AG04450 (cell line): ENCODE measurements around the gene AHRR. TPM values are rescaled to one million over a fixed set of nuclear protein-coding genes. Genes with fewer than 3 reads are reported as not detected.
"Not testable (repeated sequence)": the region's sequence is repeated elsewhere in the genome, so short reads cannot be mapped to it uniquely, and the experiment has no call there.

ENCODE experiments used
- CTCF ChIA-PET: fragments of 300-600, 350-600 bp; formaldehyde crosslinking; extraction: SDS; loops from one replicate; lab custom pipeline; 2022; ENCODE audit warnings: antibody characterized with exemption, inconsistent platforms; lab: Charles Lee
- POLR2A ChIA-PET: fragments of 350-600 bp; formaldehyde crosslinking; extraction: SDS; loops from one replicate; lab custom pipeline; 2021; ENCODE audit warnings: antibody characterized with exemption, inconsistent platforms; lab: Yijun Ruan, JAX
- DNase-seq: peaks from one replicate; pipeline ENCODE4 v3.0.0-alpha.2; 2011; ENCODE audit warnings: low read depth, low spot score
- H3K27ac ChIP-seq: one replicate; pipeline ENCODE4 v1.5.1; 2012; ENCODE audit warnings: low read depth, low read length, control low read depth
- H3K27me3 ChIP-seq: one replicate; pipeline ENCODE4 v1.6.0; 2012; ENCODE audit warnings: low read length; ENCODE audit not compliant: control insufficient read depth, insufficient read depth
- H3K4me3 ChIP-seq: 2 replicates; pipeline ENCODE4 v1.5.1; 2011; ENCODE audit warnings: mild to moderate bottlenecking, low read depth, low read length, control low read depth
- H3K9me3 ChIP-seq: 2 replicates; pipeline ENCODE4 v1.5.1; 2012; ENCODE audit warnings: low read length; ENCODE audit not compliant: control insufficient read depth, insufficient read depth
- polyA plus RNA-seq: library from polyadenylated mRNA; depleted of rRNA; stranded (reverse); fragments of >200 nt; gene quantifications from 2 replicates; pipeline ENCODE4 v1.2.3, GENCODE V29; 2011
- TF ChIP-seq, protein P1 (sequence below): IDR thresholded peaks from 2 replicates; pipeline ENCODE4 v1.5.1; 2011; ENCODE audit warnings: low read depth, low read length, control low read depth, inconsistent platforms

AHRR gene
- polyA plus RNA-seq, 1 experiment = 22.3 TPM

DNA sequence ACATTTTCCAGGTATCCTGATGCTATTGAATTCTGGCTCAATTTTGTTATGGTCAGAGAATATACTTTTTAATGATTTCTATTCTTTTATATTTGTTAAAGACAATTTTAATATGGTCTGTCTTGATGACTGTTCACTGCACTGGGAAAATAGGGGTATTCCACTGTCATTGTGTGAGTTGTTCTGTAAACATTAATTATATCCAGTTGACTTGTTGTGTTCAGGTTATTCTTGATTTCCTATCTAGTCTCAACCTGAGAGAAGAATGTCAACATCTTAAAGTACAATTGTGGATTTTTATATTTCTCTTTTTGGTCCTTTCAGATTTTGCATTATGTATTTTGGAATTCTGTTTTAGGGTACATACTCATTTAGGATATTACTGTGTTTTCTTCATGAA, 61.6 kb downstream of the AHRR start:
- ChIA-PET CTCF (interaction anchor here (0.9 kb wide), 2 partner anchors 59 to 66 kb away, joined by 3 to 4 read pairs; no protein-coding TSS in a partner anchor), POLR2A (no interaction called here)
- Histone ChIP-seq H3K4me3 (no peak overlapping the region), H3K9me3 (peaks cover 17% of the 10 kb centered on the region), H3K27ac (no peak overlapping the region), H3K27me3 (no peaks in the 10 kb centered on the region)
- TF ChIP-seq, protein P1, sequence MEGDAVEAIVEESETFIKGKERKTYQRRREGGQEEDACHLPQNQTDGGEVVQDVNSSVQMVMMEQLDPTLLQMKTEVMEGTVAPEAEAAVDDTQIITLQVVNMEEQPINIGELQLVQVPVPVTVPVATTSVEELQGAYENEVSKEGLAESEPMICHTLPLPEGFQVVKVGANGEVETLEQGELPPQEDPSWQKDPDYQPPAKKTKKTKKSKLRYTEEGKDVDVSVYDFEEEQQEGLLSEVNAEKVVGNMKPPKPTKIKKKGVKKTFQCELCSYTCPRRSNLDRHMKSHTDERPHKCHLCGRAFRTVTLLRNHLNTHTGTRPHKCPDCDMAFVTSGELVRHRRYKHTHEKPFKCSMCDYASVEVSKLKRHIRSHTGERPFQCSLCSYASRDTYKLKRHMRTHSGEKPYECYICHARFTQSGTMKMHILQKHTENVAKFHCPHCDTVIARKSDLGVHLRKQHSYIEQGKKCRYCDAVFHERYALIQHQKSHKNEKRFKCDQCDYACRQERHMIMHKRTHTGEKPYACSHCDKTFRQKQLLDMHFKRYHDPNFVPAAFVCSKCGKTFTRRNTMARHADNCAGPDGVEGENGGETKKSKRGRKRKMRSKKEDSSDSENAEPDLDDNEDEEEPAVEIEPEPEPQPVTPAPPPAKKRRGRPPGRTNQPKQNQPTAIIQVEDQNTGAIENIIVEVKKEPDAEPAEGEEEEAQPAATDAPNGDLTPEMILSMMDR = no peak
- DNase-seq = no peak

DNA sequence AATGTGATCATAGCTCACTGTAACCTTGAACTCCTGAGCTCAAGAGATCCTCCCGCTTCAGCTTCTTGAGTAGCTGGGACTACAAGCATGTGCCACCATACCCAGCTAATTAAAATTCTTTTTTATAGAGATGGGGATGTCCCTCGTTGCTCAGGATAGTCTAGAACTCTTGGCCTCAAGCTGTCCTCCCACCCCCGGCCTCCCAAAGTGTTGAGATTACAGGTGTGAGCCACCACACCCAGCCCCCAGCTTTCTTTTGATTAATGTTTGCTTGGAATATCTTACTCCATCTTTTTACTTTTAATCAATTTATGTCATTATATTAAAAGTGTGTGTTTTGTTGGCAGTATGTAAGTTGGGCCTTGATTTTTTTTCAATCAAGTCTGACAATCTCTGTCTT, 62.1 kb downstream of the AHRR start:
- Histone ChIP-seq H3K9me3 (peaks cover 17% of the 10 kb centered on the region), H3K27ac (no peak overlapping the region), H3K27me3 (no peaks in the 10 kb centered on the region), H3K4me3 (no peak overlapping the region)
- TF ChIP-seq, protein P1 = no peak
- ChIA-PET CTCF (interaction anchor here (0.9 to 1.4 kb wide), 3 partner anchors 58 to 67 kb away, joined by 3 to 4 read pairs (median 3); no protein-coding TSS in a partner anchor), POLR2A (no interaction called here)
- no peak for DNase-seq

DNA sequence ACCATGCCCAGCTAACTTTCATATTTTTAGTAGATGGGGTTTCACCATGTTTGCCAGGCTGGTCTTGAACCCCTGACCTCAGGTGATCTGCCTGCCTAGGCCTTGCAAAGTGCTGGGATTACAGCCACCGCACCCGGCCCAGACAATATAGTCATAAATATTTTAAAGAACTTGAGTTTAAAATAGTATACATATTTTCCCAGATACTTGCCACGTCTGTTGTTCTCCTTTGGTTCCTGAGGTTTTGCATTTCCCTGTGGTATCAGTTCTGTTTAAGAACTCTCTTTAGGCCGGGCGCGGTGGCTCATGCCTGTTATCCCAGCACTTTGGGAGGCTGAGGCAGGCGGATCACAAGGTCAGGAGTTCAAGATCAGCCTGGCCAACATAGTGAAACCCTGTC, 63.1 kb downstream of the AHRR start:
- H3K27ac ChIP-seq, H3K4me3 ChIP-seq, DNase-seq, POLR2A ChIA-PET, H3K27me3 ChIP-seq: not testable (repeated sequence)
- peaks cover 20% of the 10 kb centered on the region for H3K9me3 ChIP-seq
- CTCF ChIA-PET = interaction anchor here (1.4 kb wide), 1 partner anchor 64 kb away, joined by 3 read pairs; no protein-coding TSS in a partner anchor

DNA sequence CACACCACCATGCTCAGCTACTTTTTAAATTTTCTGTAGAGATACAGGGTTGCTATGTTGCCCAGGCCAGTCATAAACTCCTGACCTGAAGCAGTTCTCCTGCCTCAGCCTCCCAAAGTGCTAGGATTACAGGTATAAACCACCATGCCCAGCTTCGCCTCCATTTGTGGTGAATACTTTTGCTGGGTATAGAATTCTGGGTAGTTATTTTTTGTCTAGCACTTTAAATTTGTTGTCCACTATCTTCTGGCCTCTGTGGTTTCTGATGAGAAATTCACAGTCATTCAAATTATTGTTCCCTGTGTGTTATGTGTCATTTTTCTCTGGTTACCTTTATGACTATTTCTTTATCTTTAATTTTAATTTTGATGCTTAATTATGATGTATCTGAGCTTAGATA, 63.8 kb downstream of the AHRR start:
- peaks cover 20% of the 10 kb centered on the region for H3K9me3 ChIP-seq
- no peak for DNase-seq
- no peaks in the 10 kb centered on the region for H3K27me3 ChIP-seq
- TF ChIP-seq, protein P1 = no peak
- H3K27ac ChIP-seq = no peak overlapping the region
- H3K4me3 ChIP-seq = no peak overlapping the region
- POLR2A ChIA-PET = no interaction called here
- CTCF ChIA-PET = interaction anchor here (1.0 kb wide), 1 partner anchor 62 kb away, joined by 3 read pairs; no protein-coding TSS in a partner anchor

DNA sequence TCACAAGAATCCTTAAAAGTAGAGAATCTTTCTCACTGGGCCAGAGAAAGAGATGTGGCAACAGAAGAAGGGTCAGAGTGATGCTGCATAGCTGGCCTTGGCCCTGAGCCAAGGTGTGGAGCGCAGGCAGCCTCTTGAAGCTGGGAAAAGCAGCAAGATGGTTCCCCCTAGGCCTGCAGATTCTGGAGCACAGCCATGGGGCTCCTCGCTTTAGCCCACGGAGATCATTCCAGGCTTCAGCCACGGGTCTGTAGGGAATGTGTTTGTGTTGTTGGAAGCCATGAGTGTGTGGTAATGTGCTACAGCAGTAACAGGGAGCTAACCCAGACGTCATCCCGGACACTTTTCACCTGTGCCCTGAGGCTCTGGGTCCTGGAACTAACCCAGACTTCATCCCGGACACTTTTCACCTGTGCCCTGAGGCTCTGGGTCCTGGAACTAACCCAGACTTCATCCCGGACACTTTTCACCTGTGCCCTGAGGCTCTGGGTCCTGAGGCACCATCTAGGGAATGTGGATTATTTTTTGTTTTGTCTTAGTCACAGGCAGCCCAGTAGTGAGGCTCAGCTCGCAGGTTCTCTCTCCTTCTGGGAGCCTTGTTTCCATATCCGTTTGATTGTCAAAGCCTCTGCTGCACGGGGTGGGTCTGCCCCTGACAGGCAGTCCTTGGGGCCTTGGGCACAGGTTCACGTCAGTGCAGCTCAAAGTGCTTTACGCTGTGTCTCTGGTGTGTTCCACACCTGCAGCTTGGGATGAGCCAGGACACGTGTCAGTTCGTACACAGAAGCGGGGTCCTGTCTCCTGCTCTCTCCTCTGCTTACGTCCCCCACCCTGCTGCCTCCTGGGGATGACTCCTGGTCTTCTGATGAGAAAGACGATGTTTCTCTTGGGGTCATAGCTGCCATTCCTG, 65.2 kb downstream of the AHRR start:
- Histone ChIP-seq H3K27ac (peak overlapping the region; percentile 75), H3K9me3 (peaks cover 14% of the 10 kb centered on the region), H3K27me3 (no peaks in the 10 kb centered on the region), H3K4me3 (no peak overlapping the region)
- TF ChIP-seq, protein P1 = no peak
- ChIA-PET CTCF (interaction anchor here (1.0 kb wide), 1 partner anchor 64 kb away, joined by 3 read pairs; no protein-coding TSS in a partner anchor), POLR2A (interaction anchor here (0.9 to 2.0 kb wide), 3 partner anchors 9 to 18 kb away, joined by 3 to 10 read pairs (median 6); no protein-coding TSS in a partner anchor)
- DNase-seq = no peak
